GM13977 (cell line): Measurements from ENCODE around the gene UBL7.

Source experiments
- DNase-seq: peaks from one replicate; pipeline ENCODE4 v3.0.0; 2012; ENCODE audit warnings: low spot score
- CTCF ChIP-seq: IDR thresholded peaks from 2 replicates; pipeline ENCODE4 v1.5.1; 2012; ENCODE audit warnings: mild to moderate bottlenecking, control low read depth; ENCODE audit not compliant: insufficient read depth; ENCODE audit errors: extremely low read depth, missing control alignments
- in situ Hi-C: fragments of 300-500 bp; cut with MboI; formaldehyde crosslinking; loops from one replicate; pipeline ENCODE4 v1.12.0; 2022; ENCODE audit warnings: low sequenced_read_pairs, low pct_unique_long_range_greater_than_20kb, mixed read lengths, inconsistent platforms; ENCODE audit not compliant: unreplicated experiment

UBL7 gene

GRCh38 chr15:74413350-74414080 lies 47.4 kb downstream of the UBL7 start:
- DNase-seq: no peak
- TF ChIP-seq CTCF: no peak
- in situ Hi-C loops: no loop called here

- no peak for TF ChIP-seq CTCF
- DNase-seq: no peak
- in situ Hi-C loops: no loop called here
Observed at GRCh38 chr15:74412159-74412558, 48.8 kb downstream of the UBL7 start.

DNA sequence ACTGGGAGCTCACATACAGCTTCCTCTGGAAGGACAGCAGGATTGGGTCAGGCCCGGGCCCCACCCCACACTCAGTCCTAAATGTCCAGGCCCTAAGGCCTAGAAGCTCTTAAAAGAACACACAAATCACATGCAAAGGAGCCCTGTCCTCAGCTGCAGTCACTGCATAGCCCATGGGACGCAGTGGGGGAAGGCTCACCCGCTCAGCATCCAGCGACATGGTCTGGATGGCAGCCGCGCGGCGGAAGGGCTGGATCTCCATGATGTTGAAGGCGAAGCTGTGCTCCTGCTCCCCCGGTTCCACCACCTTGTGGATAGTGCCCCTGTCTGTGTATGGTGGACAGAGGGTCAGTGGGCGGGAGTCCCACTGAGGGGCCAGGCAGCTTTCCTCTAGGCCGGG lies 49.3 kb downstream of the UBL7 start:
- no peak for TF ChIP-seq CTCF
- in situ Hi-C loops: no loop called here
- no peak for DNase-seq

DNA sequence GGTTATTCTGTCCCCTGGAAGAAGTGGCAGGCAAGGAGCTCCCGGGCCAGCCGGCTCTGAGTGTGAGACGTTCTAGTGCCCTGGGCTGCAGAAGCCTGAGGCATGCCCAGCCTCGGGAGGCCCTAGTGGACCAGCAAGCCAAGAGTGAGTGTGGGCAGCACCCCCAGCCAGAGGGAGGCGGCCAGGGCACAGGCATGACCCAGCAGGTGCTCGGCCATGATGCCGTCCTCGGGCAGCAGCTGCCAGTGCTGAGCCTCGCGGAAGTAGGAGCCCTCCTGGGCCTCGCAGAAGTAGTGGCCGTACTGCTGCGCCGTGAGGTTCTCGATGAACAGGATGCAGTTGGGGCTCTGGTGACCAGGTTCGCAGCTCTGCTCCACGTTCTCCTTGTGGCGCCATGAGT lies 50.5 kb downstream of the UBL7 start:
- TF ChIP-seq CTCF: no peak
- in situ Hi-C loops: no loop called here
- DNase-seq: no peak

DNA sequence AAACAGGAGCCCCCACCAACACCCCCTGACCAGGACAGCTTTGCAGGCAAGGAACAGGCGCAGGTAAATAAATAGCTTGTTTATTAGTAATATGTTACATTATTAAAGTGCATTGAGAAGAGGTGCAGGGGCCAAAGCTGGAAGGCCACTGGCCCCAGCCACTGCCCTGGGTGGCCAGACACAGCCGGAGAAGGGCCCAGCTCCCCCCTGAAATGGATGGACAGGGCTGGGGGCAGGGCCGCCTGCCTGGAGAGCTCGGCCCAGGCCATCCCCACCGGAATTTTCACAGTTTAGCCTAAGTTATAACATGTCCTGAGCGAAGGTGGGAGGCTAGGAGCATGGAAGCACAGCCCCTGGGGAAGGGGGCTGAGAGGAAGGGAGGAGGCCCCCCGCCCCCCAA lies 51.7 kb downstream of the UBL7 start:
- no peak for TF ChIP-seq CTCF
- in situ Hi-C loops: no loop called here
- DNase-seq: no peak

GRCh38 chr15:74408815-74409214 lies 52.1 kb downstream of the UBL7 start:
- in situ Hi-C loops: no loop called here
- no peak for TF ChIP-seq CTCF
- DNase-seq: no peak

GRCh38 chr15:74408385-74408784 lies 52.6 kb downstream of the UBL7 start:
- TF ChIP-seq CTCF: no peak
- in situ Hi-C loops: no loop called here
- no peak for DNase-seq
